ENCODE measurements around the gene ADAMTSL1. TPM values are rescaled to one million over a fixed set of nuclear protein-coding genes. Genes with fewer than 3 reads are reported as not detected.

The ADAMTSL1 gene
- polyA plus RNA-seq, 1 donor from 2014 or later: 1.1 TPM

GRCh38 chr9:18585996-18586395 lies 112.0 kb downstream of the ADAMTSL1 start:
- H3K36me3 ChIP-seq (ENCODE audit: insufficient read depth, low read length): no peaks in the 10 kb centered on the region
- H3K79me2 ChIP-seq (replicated peaks; ENCODE audit: insufficient read depth, low read length): no peaks in the 10 kb centered on the region
- no peaks in the 10 kb centered on the region for H4K20me1 ChIP-seq (ENCODE audit: insufficient read depth)
- no peak overlapping the region for H3K4me2 ChIP-seq (ENCODE audit: low read length)
- no peaks in the 10 kb centered on the region for H3K9me3 ChIP-seq (ENCODE audit: low read length)
- no peak overlapping the region for H3K27ac ChIP-seq (ENCODE audit: low read length)
- H3K9ac ChIP-seq (ENCODE audit: low read length): no peak overlapping the region
- no peaks in the 10 kb centered on the region for H3K9me2 ChIP-seq (ENCODE audit: insufficient read depth, low read length)
- TF ChIP-seq TAF1 (IDR thresholded peaks at IDR 0.05; ENCODE audit: low read depth) (no peak), POLR2AphosphoS5 (IDR thresholded peaks at IDR 0.05) (no peak), RAD21 (conservative IDR thresholded peaks at IDR 0.05) (no peak), SMC3 (conservative IDR thresholded peaks at IDR 0.05; ENCODE audit: poor library complexity) (no peak), MXI1 (conservative IDR thresholded peaks at IDR 0.05; ENCODE audit: poor library complexity, severe bottlenecking) (no peak)
- no peak overlapping the region for H3K4me3 ChIP-seq (ENCODE audit: low read length)
- H3K27me3 ChIP-seq (ENCODE audit: insufficient read depth, low read depth, low read length): no peaks in the 10 kb centered on the region
- no peak overlapping the region for H2AFZ ChIP-seq (ENCODE audit: low read depth, low read length)
- no peaks in the 10 kb centered on the region for H3F3A ChIP-seq (ENCODE audit: insufficient read depth, low read length, poor library complexity, severe bottlenecking)

DNA sequence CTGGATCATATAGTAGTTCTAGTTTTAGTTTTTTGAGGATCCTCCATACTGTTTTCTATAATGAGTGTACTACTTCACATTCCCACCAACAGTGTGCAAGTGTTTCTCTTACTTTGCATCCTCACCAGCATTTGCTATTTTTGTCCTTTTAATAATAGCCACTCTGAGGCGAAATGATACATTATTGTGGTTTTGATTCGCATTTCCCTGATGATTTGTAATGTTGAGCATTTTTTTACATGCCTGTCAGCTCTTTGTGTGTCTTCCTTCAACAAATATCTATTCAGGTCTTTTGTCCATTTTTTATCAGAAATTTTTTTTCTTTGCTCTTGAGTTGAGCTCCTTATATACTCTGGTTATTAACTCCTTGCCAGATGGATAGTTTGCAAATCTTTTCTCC lies 114.0 kb downstream of the ADAMTSL1 start:
- H3K9me3 ChIP-seq (ENCODE audit: low read length): no peaks in the 10 kb centered on the region
- H3K4me3 ChIP-seq (ENCODE audit: low read length): no peak overlapping the region
- no peaks in the 10 kb centered on the region for H3K9me2 ChIP-seq (ENCODE audit: insufficient read depth, low read length)
- H2AFZ ChIP-seq (ENCODE audit: low read depth, low read length): no peak overlapping the region
- no peak for TF ChIP-seq MXI1 (conservative IDR thresholded peaks at IDR 0.05; ENCODE audit: poor library complexity, severe bottlenecking)
- no peak for TF ChIP-seq CTCF (IDR thresholded peaks at IDR 0.05; ENCODE audit: poor library complexity, severe bottlenecking)
- no peak for TF ChIP-seq EP300 (conservative IDR thresholded peaks at IDR 0.05; ENCODE audit: poor library complexity, severe bottlenecking)
- no peak for TF ChIP-seq POLR2AphosphoS5 (IDR thresholded peaks at IDR 0.05)
- TF ChIP-seq, protein P1, sequence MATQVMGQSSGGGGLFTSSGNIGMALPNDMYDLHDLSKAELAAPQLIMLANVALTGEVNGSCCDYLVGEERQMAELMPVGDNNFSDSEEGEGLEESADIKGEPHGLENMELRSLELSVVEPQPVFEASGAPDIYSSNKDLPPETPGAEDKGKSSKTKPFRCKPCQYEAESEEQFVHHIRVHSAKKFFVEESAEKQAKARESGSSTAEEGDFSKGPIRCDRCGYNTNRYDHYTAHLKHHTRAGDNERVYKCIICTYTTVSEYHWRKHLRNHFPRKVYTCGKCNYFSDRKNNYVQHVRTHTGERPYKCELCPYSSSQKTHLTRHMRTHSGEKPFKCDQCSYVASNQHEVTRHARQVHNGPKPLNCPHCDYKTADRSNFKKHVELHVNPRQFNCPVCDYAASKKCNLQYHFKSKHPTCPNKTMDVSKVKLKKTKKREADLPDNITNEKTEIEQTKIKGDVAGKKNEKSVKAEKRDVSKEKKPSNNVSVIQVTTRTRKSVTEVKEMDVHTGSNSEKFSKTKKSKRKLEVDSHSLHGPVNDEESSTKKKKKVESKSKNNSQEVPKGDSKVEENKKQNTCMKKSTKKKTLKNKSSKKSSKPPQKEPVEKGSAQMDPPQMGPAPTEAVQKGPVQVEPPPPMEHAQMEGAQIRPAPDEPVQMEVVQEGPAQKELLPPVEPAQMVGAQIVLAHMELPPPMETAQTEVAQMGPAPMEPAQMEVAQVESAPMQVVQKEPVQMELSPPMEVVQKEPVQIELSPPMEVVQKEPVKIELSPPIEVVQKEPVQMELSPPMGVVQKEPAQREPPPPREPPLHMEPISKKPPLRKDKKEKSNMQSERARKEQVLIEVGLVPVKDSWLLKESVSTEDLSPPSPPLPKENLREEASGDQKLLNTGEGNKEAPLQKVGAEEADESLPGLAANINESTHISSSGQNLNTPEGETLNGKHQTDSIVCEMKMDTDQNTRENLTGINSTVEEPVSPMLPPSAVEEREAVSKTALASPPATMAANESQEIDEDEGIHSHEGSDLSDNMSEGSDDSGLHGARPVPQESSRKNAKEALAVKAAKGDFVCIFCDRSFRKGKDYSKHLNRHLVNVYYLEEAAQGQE (IDR thresholded peaks at IDR 0.05; ENCODE audit: borderline replicate concordance): no peak
- no peaks in the 10 kb centered on the region for H4K20me1 ChIP-seq (ENCODE audit: insufficient read depth)
- H3K79me2 ChIP-seq (replicated peaks; ENCODE audit: insufficient read depth, low read length): no peaks in the 10 kb centered on the region
- H3K36me3 ChIP-seq (ENCODE audit: insufficient read depth, low read length): no peaks in the 10 kb centered on the region
- no peaks in the 10 kb centered on the region for H3F3A ChIP-seq (ENCODE audit: insufficient read depth, low read length, poor library complexity, severe bottlenecking)
- H3K9ac ChIP-seq (ENCODE audit: low read length): no peak overlapping the region
- no peak overlapping the region for H3K27ac ChIP-seq (ENCODE audit: low read length)
- H3K4me2 ChIP-seq (ENCODE audit: low read length): no peak overlapping the region
- no peaks in the 10 kb centered on the region for H3K27me3 ChIP-seq (ENCODE audit: insufficient read depth, low read depth, low read length)

- H3K79me2 ChIP-seq (replicated peaks; ENCODE audit: insufficient read depth, low read length): no peaks in the 10 kb centered on the region
Observed at GRCh38 chr9:18591261-18591660, 117.3 kb downstream of the ADAMTSL1 start.

More at GRCh38 chr9:18591261-18591660, 117.3 kb downstream of the ADAMTSL1 start:
- H3K9me3 ChIP-seq (ENCODE audit: low read length): no peaks in the 10 kb centered on the region
- H3K27me3 ChIP-seq (ENCODE audit: insufficient read depth, low read depth, low read length): no peaks in the 10 kb centered on the region
- TF ChIP-seq POLR2AphosphoS5 (IDR thresholded peaks at IDR 0.05): no peak
- TF ChIP-seq, protein P1 (IDR thresholded peaks at IDR 0.05; ENCODE audit: borderline replicate concordance): no peak
- no peak for TF ChIP-seq RAD21 (conservative IDR thresholded peaks at IDR 0.05)
- no peak for TF ChIP-seq EP300 (conservative IDR thresholded peaks at IDR 0.05; ENCODE audit: poor library complexity, severe bottlenecking)
- no peak for TF ChIP-seq EZH2 (IDR thresholded peaks at IDR 0.05; ENCODE audit: borderline replicate concordance, insufficient read depth, low read length, poor library complexity, severe bottlenecking)
- no peak for TF ChIP-seq CTCF (IDR thresholded peaks at IDR 0.05; ENCODE audit: poor library complexity, severe bottlenecking)
- no peak for TF ChIP-seq TAF1 (IDR thresholded peaks at IDR 0.05; ENCODE audit: low read depth)
- no peak for TF ChIP-seq MXI1 (conservative IDR thresholded peaks at IDR 0.05; ENCODE audit: poor library complexity, severe bottlenecking)
- no peak for TF ChIP-seq SMC3 (conservative IDR thresholded peaks at IDR 0.05; ENCODE audit: poor library complexity)
- H3K4me3 ChIP-seq (ENCODE audit: low read length): no peak overlapping the region
- H4K20me1 ChIP-seq (ENCODE audit: insufficient read depth): no peaks in the 10 kb centered on the region
- no peak overlapping the region for H2AFZ ChIP-seq (ENCODE audit: low read depth, low read length)
- no peaks in the 10 kb centered on the region for H3K9me2 ChIP-seq (ENCODE audit: insufficient read depth, low read length)
- no peaks in the 10 kb centered on the region for H3K36me3 ChIP-seq (ENCODE audit: insufficient read depth, low read length)
- no peak overlapping the region for H3K9ac ChIP-seq (ENCODE audit: low read length)
- no peaks in the 10 kb centered on the region for H3F3A ChIP-seq (ENCODE audit: insufficient read depth, low read length, poor library complexity, severe bottlenecking)
- no peak overlapping the region for H3K4me2 ChIP-seq (ENCODE audit: low read length)
- H3K27ac ChIP-seq (ENCODE audit: low read length): no peak overlapping the region

Measured in neural cell (in vitro differentiated cells).